SK-N-SH (cell line): ENCODE data around the gene RGS18.

Experiments used
- EP300 ChIP-seq, 2 experiments: IDR thresholded peaks; 2 replicates each; pipeline versions ENCODE4 v1.4.0 to v1.6.1; 2012; ENCODE audit warnings: borderline replicate concordance in 1 of 2, low read depth in 1 of 2, low read length in 1 of 2
- TF ChIP-seq, protein P1 (sequence below): fragments of 200-600 bp; sonication (generic); IDR thresholded peaks from 2 replicates; pipeline ENCODE4 v1.6.1; 2017; ENCODE audit warnings: antibody characterized with exemption, mild to moderate bottlenecking, moderate library complexity

GRCh38 chr1:192162376-192162775 is 4.1 kb downstream of the RGS18 start:
- no peak for TF ChIP-seq EP300 (IDR thresholded peaks at IDR 0.05; ENCODE audit: borderline replicate concordance in 1 of 2, low read depth in 1 of 2, low read length in 1 of 2)
- TF ChIP-seq, protein P1, sequence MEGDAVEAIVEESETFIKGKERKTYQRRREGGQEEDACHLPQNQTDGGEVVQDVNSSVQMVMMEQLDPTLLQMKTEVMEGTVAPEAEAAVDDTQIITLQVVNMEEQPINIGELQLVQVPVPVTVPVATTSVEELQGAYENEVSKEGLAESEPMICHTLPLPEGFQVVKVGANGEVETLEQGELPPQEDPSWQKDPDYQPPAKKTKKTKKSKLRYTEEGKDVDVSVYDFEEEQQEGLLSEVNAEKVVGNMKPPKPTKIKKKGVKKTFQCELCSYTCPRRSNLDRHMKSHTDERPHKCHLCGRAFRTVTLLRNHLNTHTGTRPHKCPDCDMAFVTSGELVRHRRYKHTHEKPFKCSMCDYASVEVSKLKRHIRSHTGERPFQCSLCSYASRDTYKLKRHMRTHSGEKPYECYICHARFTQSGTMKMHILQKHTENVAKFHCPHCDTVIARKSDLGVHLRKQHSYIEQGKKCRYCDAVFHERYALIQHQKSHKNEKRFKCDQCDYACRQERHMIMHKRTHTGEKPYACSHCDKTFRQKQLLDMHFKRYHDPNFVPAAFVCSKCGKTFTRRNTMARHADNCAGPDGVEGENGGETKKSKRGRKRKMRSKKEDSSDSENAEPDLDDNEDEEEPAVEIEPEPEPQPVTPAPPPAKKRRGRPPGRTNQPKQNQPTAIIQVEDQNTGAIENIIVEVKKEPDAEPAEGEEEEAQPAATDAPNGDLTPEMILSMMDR = no peak
